H1 (cell line): Measurements from ENCODE around the gene CHDH. TPM values are rescaled to one million over a fixed set of nuclear protein-coding genes. Genes with fewer than 3 reads are reported as not detected.

Experiments
- CTCF ChIA-PET: fragments of 300-600 bp; sonication (Branson Sonifier 250); formaldehyde crosslinking; loops from one replicate; lab custom pipeline; 2021; ENCODE audit not compliant: partially characterized antibody; lab: Charles Lee
- POLR2A ChIA-PET: fragments of 300-600 bp; sonication (Branson Sonifier 250); formaldehyde crosslinking; loops from one replicate; lab custom pipeline; 2021; ENCODE audit warnings: inconsistent platforms; ENCODE audit not compliant: partially characterized antibody; lab: Charles Lee
- DNase-seq, 2 experiments: peaks; one replicate each; pipeline versions ENCODE4 v3.0.0 to v3.0.0-alpha.2; 2010 to 2022; ENCODE audit warnings: low spot score in 2 of 2, low read depth in 1 of 2, mixed read lengths in 1 of 2
- FAIRE-seq: peaks from 2 replicates; lab custom pipeline; 2011; peaks lifted over from hg19 to GRCh38; lab: Jason Lieb, UNC
- H2AFZ ChIP-seq: 2 replicates; pipeline ENCODE4 v1.8.1; 2012; ENCODE audit warnings: low read length, inconsistent platforms
- H2AK5ac ChIP-seq: 2 replicates; pipeline ENCODE4 v1.6.1; 2013; ENCODE audit warnings: low read depth, low read length
- H2BK120ac ChIP-seq: replicated peaks from 2 replicates; pipeline ENCODE3; 2013; ENCODE audit warnings: low read depth, low read length, inconsistent platforms
- H2BK12ac ChIP-seq: 2 replicates; pipeline ENCODE4 v1.6.1; 2013; ENCODE audit warnings: low read depth, low read length
- H2BK15ac ChIP-seq: 2 replicates; pipeline ENCODE4 v1.6.1; 2013; ENCODE audit warnings: low read length
- H2BK20ac ChIP-seq: 2 replicates; pipeline ENCODE4 v1.6.1; 2013; ENCODE audit warnings: low read length
- H2BK5ac ChIP-seq: 2 replicates; pipeline ENCODE4 v1.6.1; 2013; ENCODE audit warnings: low read depth, low read length
- H3K14ac ChIP-seq: 2 replicates; pipeline ENCODE4 v1.6.1; 2013; ENCODE audit warnings: inconsistent platforms; ENCODE audit not compliant: insufficient read length
- H3K18ac ChIP-seq: 2 replicates; pipeline ENCODE4 v1.6.1; 2013; ENCODE audit warnings: low read length; ENCODE audit errors: extremely low read depth
- H3K23ac ChIP-seq: 2 replicates; pipeline ENCODE4 v1.6.1; 2013; ENCODE audit warnings: inconsistent platforms; ENCODE audit not compliant: insufficient read length
- H3K23me2 ChIP-seq: 2 replicates; pipeline ENCODE4 v1.6.1; 2013; ENCODE audit warnings: low read depth, low read length
- H3K27ac ChIP-seq: 2 replicates; pipeline ENCODE4 v1.6.1; 2011; ENCODE audit warnings: low read depth, low read length, inconsistent platforms
- H3K27me3 ChIP-seq, 4 experiments: replicated peaks in 1 of 4; 1 replicate in 1 of 4; 2 replicates in 3 of 4; pipeline versions ENCODE4 v1.6.1 to v1.8.1; 2011 to 2013; ENCODE audit warnings: low read length in 3 of 4, mild to moderate bottlenecking in 3 of 4, inconsistent platforms in 2 of 4, mixed read lengths in 2 of 4, moderate library complexity in 1 of 4; ENCODE audit not compliant: control insufficient read depth in 3 of 4, insufficient read depth in 3 of 4; ENCODE audit errors: extremely low read depth in 1 of 4
- H3K36me3 ChIP-seq, 4 experiments: 2 replicates each; pipeline versions ENCODE4 v1.6.1 to v1.8.1; 2011 to 2013; ENCODE audit warnings: mild to moderate bottlenecking in 4 of 4, low read length in 3 of 4, moderate library complexity in 2 of 4, control low read depth in 1 of 4, inconsistent platforms in 1 of 4; ENCODE audit not compliant: insufficient read depth in 4 of 4, control insufficient read depth in 2 of 4
- H3K4ac ChIP-seq: replicated peaks from 2 replicates; pipeline ENCODE3; 2013; ENCODE audit warnings: low read length, low read depth, mixed read lengths, inconsistent platforms; ENCODE audit not compliant: insufficient read length
- H3K4me1 ChIP-seq, 4 experiments: replicated peaks in 1 of 4; 1 replicate in 1 of 4; 2 replicates in 3 of 4; pipeline versions ENCODE4 v1.6.1 to v1.8.1; 2011 to 2013; ENCODE audit warnings: low read length in 3 of 4, inconsistent platforms in 2 of 4, mixed read lengths in 1 of 4; ENCODE audit not compliant: insufficient read depth in 4 of 4, control insufficient read depth in 3 of 4
- H3K4me2 ChIP-seq, 2 experiments: 2 replicates each; pipeline versions ENCODE4 v1.6.1 to v1.8.1; 2011 to 2013; ENCODE audit warnings: low read depth in 2 of 2, low read length in 2 of 2, control low read depth in 1 of 2, inconsistent platforms in 1 of 2, mild to moderate bottlenecking in 1 of 2; ENCODE audit not compliant: insufficient read depth in 1 of 2
- H3K4me3 ChIP-seq, 4 experiments: fragments of 200-600, 300-600 bp in 1 of 4; sonication (generic), shearing (Covaris generic), sonication (Bioruptor Twin) in 1 of 4; 2 replicates each; pipeline versions ENCODE4 v1.5.1 to v1.8.1; 2011 to 2016; ENCODE audit warnings: low read length in 4 of 4, low read depth in 3 of 4, control low read depth in 2 of 4, inconsistent platforms in 2 of 4, mild to moderate bottlenecking in 2 of 4, mixed read lengths in 1 of 4, moderate library complexity in 1 of 4; ENCODE audit not compliant: insufficient read depth in 2 of 4; ENCODE audit errors: extremely low read depth in 1 of 4
- H3K56ac ChIP-seq: replicated peaks from 2 replicates; pipeline ENCODE3; 2013; ENCODE audit warnings: low read depth, mild to moderate bottlenecking, mixed read lengths, low read length, inconsistent platforms; ENCODE audit not compliant: insufficient read length
- H3K79me1 ChIP-seq: 2 replicates; pipeline ENCODE4 v1.6.1; 2013; ENCODE audit warnings: low read depth, low read length, control low read depth
- H3K79me2 ChIP-seq, 2 experiments: 2 replicates each; pipeline versions ENCODE4 v1.6.1 to v1.8.1; 2012 to 2013; ENCODE audit warnings: low read length in 2 of 2, mild to moderate bottlenecking in 2 of 2, inconsistent platforms in 1 of 2; ENCODE audit not compliant: insufficient read depth in 2 of 2, control insufficient read depth in 1 of 2
- H3K9ac ChIP-seq, 4 experiments: replicated peaks in 1 of 4; 1 replicate in 1 of 4; 2 replicates in 3 of 4; pipeline versions ENCODE4 v1.6.1 to v1.8.1; 2011 to 2013; ENCODE audit warnings: low read depth in 3 of 4, low read length in 3 of 4, control low read depth in 2 of 4, mild to moderate bottlenecking in 2 of 4, moderate library complexity in 2 of 4, inconsistent platforms in 1 of 4; ENCODE audit errors: extremely low read depth in 1 of 4
- H3K9me3 ChIP-seq, 2 experiments: 2 replicates each; pipeline versions ENCODE4 v1.6.1 to v1.8.1; 2012 to 2013; ENCODE audit warnings: mild to moderate bottlenecking in 2 of 2, moderate library complexity in 2 of 2, control low read depth in 1 of 2, inconsistent platforms in 1 of 2, low read depth in 1 of 2, low read length in 1 of 2, mixed read lengths in 1 of 2; ENCODE audit not compliant: insufficient read depth in 2 of 2
- H4K20me1 ChIP-seq, 2 experiments: replicated peaks in 1 of 2; 2 replicates each; pipeline versions ENCODE3 to v1.8.1; 2011 to 2013; ENCODE audit warnings: inconsistent platforms in 2 of 2, low read length in 2 of 2, mild to moderate bottlenecking in 1 of 2; ENCODE audit not compliant: insufficient read depth in 2 of 2, control insufficient read depth in 1 of 2
- H4K5ac ChIP-seq: 2 replicates; pipeline ENCODE4 v1.6.1; 2013; ENCODE audit warnings: low read length, low read depth, mixed read lengths, inconsistent platforms; ENCODE audit not compliant: insufficient read length
- H4K8ac ChIP-seq: 2 replicates; pipeline ENCODE4 v1.8.0; 2013; ENCODE audit warnings: mild to moderate bottlenecking, moderate library complexity, low read length, inconsistent platforms; ENCODE audit not compliant: insufficient read depth; ENCODE audit errors: extremely low read depth
- H4K91ac ChIP-seq: replicated peaks from 2 replicates; pipeline ENCODE3; 2013; ENCODE audit warnings: low read length, mixed read lengths, inconsistent platforms; ENCODE audit not compliant: insufficient read length
- CBX8 ChIP-seq: fragments of 300-800, 300-1000 bp; sonication (generic); IDR thresholded peaks from 2 replicates; pipeline ENCODE4 v1.7.1; 2016; ENCODE audit warnings: low read depth, low read length, borderline replicate concordance
- CHD2 ChIP-seq: IDR thresholded peaks from 2 replicates; pipeline ENCODE4 v1.6.1; 2012; ENCODE audit warnings: low read length, improper control_type of control experiment
- JUND ChIP-seq: IDR thresholded peaks from 2 replicates; pipeline ENCODE4 v1.6.1; 2011; ENCODE audit warnings: mild to moderate bottlenecking, improper control_type of control experiment, low read length
- NRF1 ChIP-seq: IDR thresholded peaks from 2 replicates; pipeline ENCODE4 v1.6.1; 2011; ENCODE audit warnings: mild to moderate bottlenecking, low read depth, low read length, improper control_type of control experiment
- POLR2A ChIP-seq, 2 experiments: IDR thresholded peaks; 1 replicate in 1 of 2; 2 replicates in 1 of 2; pipeline ENCODE4 v1.6.1; 2011; ENCODE audit warnings: low read depth in 2 of 2, low read length in 2 of 2, mild to moderate bottlenecking in 2 of 2; ENCODE audit errors: control extremely low read depth in 1 of 2
- POU5F1 ChIP-seq: IDR thresholded peaks from 2 replicates; pipeline ENCODE4 v1.6.1; 2011; ENCODE audit warnings: low read depth, mild to moderate bottlenecking, low read length, moderate library complexity
- RBBP5 ChIP-seq: IDR thresholded peaks from 2 replicates; pipeline ENCODE4 v1.7.1; 2012; ENCODE audit warnings: low read depth, mild to moderate bottlenecking, inconsistent platforms, low read length, moderate library complexity, borderline replicate concordance
- SIN3A ChIP-seq, 2 experiments: IDR thresholded peaks in 1 of 2; conservative IDR thresholded peaks in 1 of 2; 2 replicates each; pipeline ENCODE4 v1.6.1; 2011 to 2012; ENCODE audit warnings: low read length in 2 of 2, improper control_type of control experiment in 1 of 2, low read depth in 1 of 2, mild to moderate bottlenecking in 1 of 2
- SIX5 ChIP-seq: IDR thresholded peaks from 2 replicates; pipeline ENCODE4 v1.6.1; 2011; ENCODE audit warnings: mild to moderate bottlenecking, low read depth, low read length
- SP4 ChIP-seq: IDR thresholded peaks from 2 replicates; pipeline ENCODE4 v1.6.1; 2012; ENCODE audit warnings: low read length, inconsistent platforms
- SRF ChIP-seq: IDR thresholded peaks from 2 replicates; pipeline ENCODE4 v1.6.1; 2011; ENCODE audit warnings: mild to moderate bottlenecking, low read depth, low read length, moderate library complexity
- TAF1 ChIP-seq: IDR thresholded peaks from 2 replicates; pipeline ENCODE4 v1.6.1; 2011; ENCODE audit warnings: mild to moderate bottlenecking, low read depth, low read length
- TEAD4 ChIP-seq: IDR thresholded peaks from 2 replicates; pipeline ENCODE4 v1.6.1; 2012; ENCODE audit warnings: low read depth, low read length, inconsistent platforms, mixed read lengths
- USF2 ChIP-seq: IDR thresholded peaks from 2 replicates; pipeline ENCODE4 v1.6.1; 2011; ENCODE audit warnings: low read length, improper control_type of control experiment
- WGBS, 2 experiments: shearing (Covaris generic) in 1 of 2; methylation state at CpG; one replicate each; pipeline versions ENCODE4 v1.1.6 to v1.1.7; 2013 to 2015; ENCODE audit warnings: low lambda C conversion rate in 2 of 2, mixed read lengths in 2 of 2, inconsistent platforms in 1 of 2, low coverage in 1 of 2, missing lambda C conversion rate in 1 of 2; ENCODE audit not compliant: insufficient replicate concordance in 2 of 2, insufficient coverage in 1 of 2, insufficient read length in 1 of 2; ENCODE audit errors: extremely low coverage in 1 of 2, missing lambda C conversion rate in 1 of 2; 5-methylcytosine and 5-hydroxymethylcytosine counted together
- polyA plus RNA-seq, 7 experiments: library from polyadenylated mRNA; depleted of rRNA in 3 of 7; stranded (reverse) in 5 of 7; unstranded in 2 of 7; fragments of >200 nt in 5 of 7; fragments of 200-250 nt in 2 of 7; gene quantifications; 1 replicate in 5 of 7; 2 replicates in 1 of 7; 4 replicates in 1 of 7; pipeline versions ENCODE4 v1.2.1 to v1.2.3, GENCODE V29; 2011 to 2013; ENCODE audit warnings: missing spikeins in 2 of 7, mixed read lengths in 2 of 7
- total RNA-seq: library from RNA; stranded (reverse); fragmentation: NEBNext Ultra II Directional; extraction: Animal tissue kit (Norgen Biotek cat#: 25700); gene quantifications from 2 replicates; pipeline ENCODE4 v1.2.1, GENCODE V29; 2021

CHDH gene
- total and polyA plus RNA-seq, 2 of the 8 experiments (the other 6 are each of a cell fraction or from before 2014, with no cell fraction given): 4.9 to 10.3 TPM

DNA sequence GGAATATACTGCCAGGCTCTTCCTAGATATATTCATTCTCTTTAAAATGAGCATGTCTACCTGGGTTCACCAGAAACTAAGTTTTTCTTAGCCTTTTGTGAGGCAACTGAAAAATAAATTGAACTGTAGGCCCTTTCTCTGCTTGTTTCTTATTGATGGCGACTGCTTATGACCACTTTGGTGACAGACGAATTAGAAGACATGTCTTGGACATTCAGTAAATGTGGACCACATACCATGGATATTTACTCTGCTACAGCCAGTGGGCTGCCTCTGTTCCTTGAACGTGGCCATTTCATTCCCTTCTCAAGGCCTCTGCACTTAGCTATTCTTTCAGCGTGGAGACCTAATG lies 46.0 kb upstream of the CHDH start:
- Histone ChIP-seq H3K18ac (no peak overlapping the region), H3K27ac (peak overlapping the region; percentile 43; the same call in 1 of the 2 replicates), H3K4me1 (peaks cover 0 to 4% (median 2%) of the 10 kb centered on the region in 4 experiments; a peak in 3 of 7 replicates), H3K56ac (no peak overlapping the region), H4K20me1 (peaks cover 0 to 2% of the 10 kb centered on the region in 2 experiments), H3K36me3 (peaks cover 0 to 8% (median under 1%) of the 10 kb centered on the region in 4 experiments; a peak in 1 of 8 replicates), H2BK20ac (no peak overlapping the region), H3K23me2 (0 out of 2 replicates have a peak, but pooled peaks cover 3% of the 10 kb centered on the region), H2BK15ac (no peak overlapping the region), H3K4me2 (peak overlapping the region; percentile 74 to 86), H3K79me1 (no peaks in the 10 kb centered on the region), H3K79me2 (peaks cover 0 to 37% of the 10 kb centered on the region in 2 experiments; a peak in 3 of 4 replicates), H3K4ac (no peak overlapping the region), H3K23ac (no peak overlapping the region), H2AK5ac (no peak overlapping the region), H2BK120ac (no peak overlapping the region), H4K5ac (no peak overlapping the region), H4K8ac (no peak overlapping the region), H3K9ac (peak overlapping the region in 3 of 4 experiments; percentile 2 to 52 (median 38); a peak in 4 of 7 replicates), H3K14ac (no peak overlapping the region), H2BK12ac (no peak overlapping the region), H3K9me3 (no peaks in the 10 kb centered on the region), H3K27me3 (peaks cover 0 to 8% (median 1%) of the 10 kb centered on the region in 4 experiments; a peak in 2 of 7 replicates), H2BK5ac (no peak overlapping the region), H3K4me3 (peak overlapping the region; percentile 37 to 94 (median 66)), H4K91ac (no peak overlapping the region), H2AFZ (peak overlapping the region; percentile 31; the same call in 1 of the 2 replicates)
- POLR2A ChIA-PET: interaction anchor here (0.8 to 2.0 kb wide), 3 partner anchors 8 to 39 kb away, joined by 4 to 11 read pairs (median 6); no protein-coding TSS in a partner anchor
- no peak for FAIRE-seq
- DNase-seq: no peak
- CTCF ChIA-PET: interaction anchor here (1.4 kb wide), 1 partner anchor 48 kb away, joined by 3 read pairs; no protein-coding TSS in a partner anchor
- WGBS, 2 experiments: 66% methylated on average over 4 of the region's 4 CpGs; no CpG with 5 or more reads in 1 of the 2 experiments
- TF ChIP-seq POLR2A (IDR thresholded peaks at IDR 0.05; ENCODE audit: control extremely low read depth in 1 of 2, low read depth in 2 of 2, low read length in 2 of 2) (no peak), TEAD4 (no peak), JUND (no peak), CBX8 (no peak), RBBP5 (no peak), SIN3A (conservative IDR thresholded peaks at IDR 0.05 in 1 of 2, IDR thresholded peaks at IDR 0.05 in 1 of 2; ENCODE audit: low read depth in 1 of 2, low read length in 2 of 2) (no peak), TAF1 (no peak), CHD2 (no peak), SIX5 (no peak), NRF1 (no peak), SRF (no peak), POU5F1 (no peak), USF2 (no peak), SP4 (no peak)
